Muscle of leg (tissue), 11 donors: Measurements from ENCODE around the gene SNRPA. TPM values are rescaled to one million over a fixed set of nuclear protein-coding genes. Genes with fewer than 3 reads are reported as not detected.
A peak's percentile ranks its signal among the peaks of the same experiment; 100 is the strongest.

Source experiments
- DNase-seq: peaks from one replicate; pipeline ENCODE4 v3.0.0; 2013
- H3K27ac ChIP-seq: one replicate; pipeline ENCODE4 v1.5.1; 2013; ENCODE audit warnings: mild to moderate bottlenecking, low read length, control low read depth
- H3K27me3 ChIP-seq: one replicate; pipeline ENCODE4 v1.6.1; 2013; ENCODE audit warnings: low read length; ENCODE audit not compliant: control insufficient read depth, insufficient read depth
- H3K36me3 ChIP-seq: one replicate; pipeline ENCODE4 v1.6.1; 2013; ENCODE audit warnings: low read length; ENCODE audit not compliant: control insufficient read depth, insufficient read depth
- H3K4me1 ChIP-seq: one replicate; pipeline ENCODE4 v1.6.1; 2013; ENCODE audit warnings: low read length; ENCODE audit not compliant: control insufficient read depth, insufficient read depth
- H3K4me3 ChIP-seq: one replicate; pipeline ENCODE4 v1.5.1; 2013; ENCODE audit warnings: low read length, control low read depth
- H3K9me3 ChIP-seq: replicated peaks from 2 replicates; pipeline ENCODE4 v1.6.1; 2013; ENCODE audit warnings: low read depth, low read length; ENCODE audit not compliant: control insufficient read depth
- WGBS: methylation state at CpG from one replicate; pipeline ENCODE4 v1.1.5; 2013; ENCODE audit warnings: missing lambda C conversion rate; ENCODE audit not compliant: insufficient coverage; 5-methylcytosine and 5-hydroxymethylcytosine counted together
- polyA plus RNA-seq, 8 donors: library from polyadenylated mRNA; unstranded; fragments of 120-200 nt; gene quantifications; one replicate each; pipeline versions ENCODE4 v1.2.1 to v1.2.3, GENCODE V29; 2013; ENCODE audit warnings: inconsistent platforms in 1 of 8, low replicate concordance in 1 of 8; ENCODE audit not compliant: insufficient read length in 8 of 8, insufficient read depth in 1 of 8
- total RNA-seq: library from RNA; stranded (reverse); fragments of 120-200 nt; gene quantifications from one replicate; pipeline ENCODE4 v1.2.4, GENCODE V29; 2013

The SNRPA gene
- total and polyA plus RNA-seq, 9 donors: 27.0 to 88.4 (median 73.2) TPM

- Histone ChIP-seq H3K27ac (no peak overlapping the region), H3K4me3 (peak overlapping the region; percentile 80), H3K36me3 (peaks cover 48% of the 10 kb centered on the region), H3K4me1 (peaks cover 63% of the 10 kb centered on the region), H3K27me3 (no peaks in the 10 kb centered on the region), H3K9me3 (no peaks in the 10 kb centered on the region)
- DNase-seq: peak; percentile 27
- 75% methylated on average over 19 of the region's 27 CpGs for WGBS
These were observed 49.5 kb downstream of the SNRPA start for GRCh38 chr19:40800339-40800996.

- Histone ChIP-seq H3K36me3 (peaks cover 50% of the 10 kb centered on the region), H3K27me3 (no peaks in the 10 kb centered on the region), H3K4me1 (peaks cover 66% of the 10 kb centered on the region), H3K27ac (no peak overlapping the region), H3K9me3 (no peaks in the 10 kb centered on the region), H3K4me3 (peak overlapping the region; percentile 80)
- no peak for DNase-seq
- 85% methylated on average over 27 of the region's 27 CpGs for WGBS
These were observed 50.0 kb downstream of the SNRPA start for GRCh38 chr19:40800997-40801377.

GRCh38 chr19:40801426-40802299, 50.7 kb downstream of the SNRPA start:
- 63% methylated on average over 6 of the region's 13 CpGs for WGBS
- Histone ChIP-seq H3K27ac (peak overlapping the region; percentile 60), H3K9me3 (no peaks in the 10 kb centered on the region), H3K36me3 (peaks cover 52% of the 10 kb centered on the region), H3K4me3 (no peak overlapping the region), H3K27me3 (no peaks in the 10 kb centered on the region), H3K4me1 (peaks cover 72% of the 10 kb centered on the region)
- peak; percentile 10 for DNase-seq

GRCh38 chr19:40802300-40803169, 51.5 kb downstream of the SNRPA start:
- Histone ChIP-seq H3K27ac (peak overlapping the region; percentile 60), H3K36me3 (peaks cover 59% of the 10 kb centered on the region), H3K4me1 (peaks cover 78% of the 10 kb centered on the region), H3K27me3 (no peaks in the 10 kb centered on the region), H3K9me3 (no peaks in the 10 kb centered on the region), H3K4me3 (peak overlapping the region; percentile 6)
- peak; percentile 65 for DNase-seq
- 22% methylated on average over 9 of the region's 11 CpGs for WGBS

- H3K36me3 ChIP-seq: peaks cover 67% of the 10 kb centered on the region
- peaks cover 71% of the 10 kb centered on the region for H3K4me1 ChIP-seq
- WGBS: 20% methylated on average over 1 of the region's 9 CpGs
- H3K4me3 ChIP-seq: no peak overlapping the region
- no peak for DNase-seq
- H3K27ac ChIP-seq: peak overlapping the region; percentile 48
- H3K9me3 ChIP-seq: no peaks in the 10 kb centered on the region
- H3K27me3 ChIP-seq: no peaks in the 10 kb centered on the region
These were observed 52.3 kb downstream of the SNRPA start for GRCh38 chr19:40803170-40803856.

- Histone ChIP-seq H3K9me3 (no peaks in the 10 kb centered on the region), H3K27me3 (no peaks in the 10 kb centered on the region), H3K4me3 (no peak overlapping the region), H3K27ac (peak overlapping the region; percentile 51), H3K4me1 (peaks cover 71% of the 10 kb centered on the region), H3K36me3 (peaks cover 73% of the 10 kb centered on the region)
- 79% methylated on average over 4 of the region's 6 CpGs for WGBS
- DNase-seq: peak; percentile 49
These were observed 53.1 kb downstream of the SNRPA start for GRCh38 chr19:40803857-40804782.

- Histone ChIP-seq H3K36me3 (peaks cover 80% of the 10 kb centered on the region), H3K27me3 (no peaks in the 10 kb centered on the region), H3K27ac (no peak overlapping the region), H3K4me1 (peaks cover 76% of the 10 kb centered on the region), H3K9me3 (no peaks in the 10 kb centered on the region), H3K4me3 (no peak overlapping the region)
- DNase-seq: peak; percentile 7
- WGBS: 80% methylated on average over 7 of the region's 7 CpGs
These were observed 53.8 kb downstream of the SNRPA start for GRCh38 chr19:40804783-40805242.

- Histone ChIP-seq H3K27me3 (no peaks in the 10 kb centered on the region), H3K4me1 (peaks cover 75% of the 10 kb centered on the region), H3K4me3 (no peak overlapping the region), H3K9me3 (no peaks in the 10 kb centered on the region), H3K27ac (no peak overlapping the region), H3K36me3 (peaks cover 78% of the 10 kb centered on the region)
- 58% methylated on average over 2 of the region's 2 CpGs for WGBS
- peak; percentile 18 for DNase-seq
These were observed 54.4 kb downstream of the SNRPA start for GRCh38 chr19:40805258-40805868.
